ENCODE measurements around the gene UHRF1.

GRCh38 chr19:4990306-4990705, 81.0 kb downstream of the UHRF1 start:
- no peak for TF ChIP-seq CTCF (CRISPR knock-in tag; IDR thresholded peaks at IDR 0.05)
- no peak for TF ChIP-seq KDM5B (CRISPR knock-in tag; IDR thresholded peaks at IDR 0.05; ENCODE audit: borderline replicate concordance)
- TF ChIP-seq BATF2 (CRISPR knock-in tag; IDR thresholded peaks at IDR 0.05) = no peak
- TF ChIP-seq MAX (IDR thresholded peaks at IDR 0.05) = no peak
- no peak for TF ChIP-seq ZFP1 (CRISPR knock-in tag; IDR thresholded peaks at IDR 0.05)
- no peak for TF ChIP-seq THAP7 (CRISPR knock-in tag; IDR thresholded peaks at IDR 0.05)
- no peak for TF ChIP-seq PRDM10 (CRISPR knock-in tag; IDR thresholded peaks at IDR 0.05; ENCODE audit: low read depth)
- no peak for TF ChIP-seq CREBL2 (CRISPR knock-in tag; IDR thresholded peaks at IDR 0.05; ENCODE audit: borderline replicate concordance)
- TF ChIP-seq CHD2 (IDR thresholded peaks at IDR 0.05; ENCODE audit: low read depth, low read length) = no peak
- no peak for TF ChIP-seq HNF1B (CRISPR knock-in tag; IDR thresholded peaks at IDR 0.05)
